B cell (primary cell): Measurements from ENCODE around the gene RRM1. TPM values are rescaled to one million over a fixed set of nuclear protein-coding genes. Genes with fewer than 3 reads are reported as not detected.

Source experiments
- ATAC-seq: fragments of 200-7000 bp; cut with Tn5 transposase; one replicate; pipeline ENCODE4 v1.10.0; 2021; ENCODE audit warnings: low read depth, mild to moderate bottlenecking, moderate number of reproducible peaks, moderate library complexity
- CTCF ChIA-PET: fragments of 350-600 bp; sonication (Branson Sonifier 250); formaldehyde crosslinking; loops from one replicate; lab custom pipeline; 2021; ENCODE audit warnings: antibody characterized with exemption, inconsistent platforms; lab: Charles Lee
- POLR2A ChIA-PET: fragments of 350-600 bp; sonication (Branson Sonifier 250); formaldehyde crosslinking; loops from one replicate; lab custom pipeline; 2021; ENCODE audit warnings: antibody characterized with exemption; lab: Charles Lee
- DNase-seq: peaks from one replicate; pipeline ENCODE4 v3.0.0; 2013
- H2AFZ ChIP-seq: 2 replicates; pipeline ENCODE4 v1.6.1; 2012; ENCODE audit warnings: mild to moderate bottlenecking, low read depth, low read length; ENCODE audit not compliant: insufficient read depth, poor library complexity, severe bottlenecking
- H3K27ac ChIP-seq, 2 donors: 1 replicate in 1 of 2; 2 replicates in 1 of 2; pipeline ENCODE4 v1.5.1; 2012 to 2013; ENCODE audit warnings: low read length in 2 of 2, mild to moderate bottlenecking in 2 of 2, moderate library complexity in 1 of 2
- H3K27me3 ChIP-seq, 4 experiments: fragments of 200-600 bp in 1 of 4; sonication (generic) in 1 of 4; replicated peaks in 1 of 4; 1 replicate in 2 of 4; 2 replicates in 2 of 4; pipeline versions ENCODE4 v1.6.1 to v1.7.0; 2013 to 2016; ENCODE audit warnings: low read length in 3 of 4, mild to moderate bottlenecking in 2 of 4, mixed read lengths in 1 of 4, moderate library complexity in 1 of 4; ENCODE audit not compliant: insufficient read depth in 4 of 4, control insufficient read depth in 3 of 4; ENCODE audit errors: control extremely low read depth in 1 of 4
- H3K36me3 ChIP-seq, 2 experiments: replicated peaks in 1 of 2; 1 replicate in 1 of 2; 2 replicates in 1 of 2; pipeline versions ENCODE4 v1.6.1 to v1.7.1; 2013; ENCODE audit warnings: low read length in 1 of 2; ENCODE audit not compliant: insufficient read depth in 2 of 2, control insufficient read depth in 1 of 2; ENCODE audit errors: control extremely low read depth in 1 of 2, extremely low read depth in 1 of 2
- H3K4me1 ChIP-seq, 2 donors: fragments of 200-600 bp in 1 of 2; sonication (generic) in 1 of 2; 1 replicate in 1 of 2; 2 replicates in 1 of 2; pipeline versions ENCODE4 v1.5.1 to v1.6.1; 2013 to 2017; ENCODE audit warnings: low read length in 2 of 2; ENCODE audit not compliant: control insufficient read depth in 2 of 2, insufficient read depth in 2 of 2
- H3K4me2 ChIP-seq: replicated peaks from 2 replicates; pipeline ENCODE3; 2012; ENCODE audit warnings: mild to moderate bottlenecking, low read depth, low read length; ENCODE audit not compliant: poor library complexity, severe bottlenecking
- H3K4me3 ChIP-seq, 5 experiments: fragments of 200-600 bp in 1 of 5; sonication (generic) in 1 of 5; 1 replicate in 3 of 5; 2 replicates in 2 of 5; pipeline versions ENCODE4 v1.5.1 to v1.7.0; 2011 to 2016; ENCODE audit warnings: low read length in 4 of 5, mild to moderate bottlenecking in 4 of 5, low read depth in 2 of 5, control low read depth in 1 of 5, moderate library complexity in 1 of 5; ENCODE audit not compliant: insufficient read depth in 1 of 5; ENCODE audit errors: control extremely low read depth in 1 of 5, extremely low read depth in 1 of 5
- H3K79me2 ChIP-seq: fragments of 200-600 bp; sonication (generic); one replicate; pipeline ENCODE4 v1.6.0; 2016; ENCODE audit warnings: low read length; ENCODE audit not compliant: control insufficient read depth, insufficient read depth
- H3K9ac ChIP-seq: fragments of 200-600 bp; sonication (generic); 2 replicates; pipeline ENCODE4 v1.6.1; 2017; ENCODE audit warnings: mild to moderate bottlenecking, low read length, moderate library complexity
- H3K9me3 ChIP-seq, 3 donors: one replicate each; pipeline versions ENCODE4 v1.6.1 to v1.7.1; 2013; ENCODE audit warnings: low read length in 2 of 3; ENCODE audit not compliant: control insufficient read depth in 2 of 3, insufficient read depth in 1 of 3; ENCODE audit errors: control extremely low read depth in 1 of 3
- H4K20me1 ChIP-seq: 2 replicates; pipeline ENCODE4 v1.6.0; 2012; ENCODE audit warnings: mild to moderate bottlenecking, low read length; ENCODE audit not compliant: insufficient read depth, control insufficient read depth, poor library complexity, severe bottlenecking
- H3K27ac Mint-ChIP-seq: one replicate; pipeline ENCODE4 v1.8.0; 2021; ENCODE audit warnings: mixed read lengths
- H3K27me3 Mint-ChIP-seq: one replicate; pipeline ENCODE4 v1.8.0; 2021; ENCODE audit warnings: mixed read lengths
- H3K4me1 Mint-ChIP-seq: one replicate; pipeline ENCODE4 v1.8.0; 2021; ENCODE audit warnings: mixed read lengths
- H3K4me3 Mint-ChIP-seq: one replicate; pipeline ENCODE4 v1.8.0; 2021; ENCODE audit warnings: mixed read lengths
- H3K9me3 Mint-ChIP-seq: one replicate; pipeline ENCODE4 v1.8.0; 2022; ENCODE audit warnings: mixed read lengths; ENCODE audit not compliant: insufficient read depth
- EZH2 ChIP-seq: IDR thresholded peaks from 2 replicates; pipeline ENCODE4 v1.6.1; 2012; ENCODE audit warnings: borderline replicate concordance, low read depth, mild to moderate bottlenecking, moderate library complexity, low read length; ENCODE audit not compliant: insufficient read depth, poor library complexity, severe bottlenecking
- WGBS: methylation state at CpG from one replicate; pipeline ENCODE4 v1.1.5; 2013; ENCODE audit warnings: missing lambda C conversion rate; ENCODE audit not compliant: insufficient coverage; 5-methylcytosine and 5-hydroxymethylcytosine counted together
- intact Hi-C: fragments of 100-400 bp; cut with micrococcal nuclease; formaldehyde crosslinking; loops from one replicate; pipeline ENCODE4 v1.10.0; 2022
- polyA plus RNA-seq: library from polyadenylated mRNA; depleted of rRNA; stranded (reverse); fragments of >200 nt; gene quantifications from 2 replicates; pipeline ENCODE4 v1.2.3, GENCODE V29; 2012
- total RNA-seq, 2 donors: library from RNA; stranded (reverse); fragments of 120-200 nt in 1 of 2; gene quantifications; 1 replicate in 1 of 2; 2 replicates in 1 of 2; pipeline versions ENCODE4 v1.2.3 to v1.2.4, GENCODE V29; 2013 to 2022
- TF ChIP-seq, protein P1 (sequence below): fragments of 200-600 bp; IDR thresholded peaks from one replicate; pipeline ENCODE4 v1.8.0; 2022; ENCODE audit warnings: antibody characterized with exemption, mild to moderate bottlenecking

The RRM1 gene
- total and polyA plus RNA-seq, 2 donors (not counting 1 experiment from before 2014, with no cell fraction given), result 6.0 to 24.5 TPM

GRCh38 chr11:4146772-4147098 lies 52.1 kb downstream of the RRM1 start:
- POLR2A ChIA-PET, result no interaction called here
- H3K4me1 Mint-ChIP-seq, result no peaks in the 10 kb centered on the region
- no peak overlapping the region for H3K4me3 Mint-ChIP-seq
- H3K4me3 ChIP-seq, result no peak overlapping the region
- H3K36me3 ChIP-seq, result no peaks in the 10 kb centered on the region
- no peak overlapping the region for H3K4me2 ChIP-seq
- no peaks in the 10 kb centered on the region for H4K20me1 ChIP-seq
- no peak overlapping the region for H2AFZ ChIP-seq
- TF ChIP-seq, protein P1, sequence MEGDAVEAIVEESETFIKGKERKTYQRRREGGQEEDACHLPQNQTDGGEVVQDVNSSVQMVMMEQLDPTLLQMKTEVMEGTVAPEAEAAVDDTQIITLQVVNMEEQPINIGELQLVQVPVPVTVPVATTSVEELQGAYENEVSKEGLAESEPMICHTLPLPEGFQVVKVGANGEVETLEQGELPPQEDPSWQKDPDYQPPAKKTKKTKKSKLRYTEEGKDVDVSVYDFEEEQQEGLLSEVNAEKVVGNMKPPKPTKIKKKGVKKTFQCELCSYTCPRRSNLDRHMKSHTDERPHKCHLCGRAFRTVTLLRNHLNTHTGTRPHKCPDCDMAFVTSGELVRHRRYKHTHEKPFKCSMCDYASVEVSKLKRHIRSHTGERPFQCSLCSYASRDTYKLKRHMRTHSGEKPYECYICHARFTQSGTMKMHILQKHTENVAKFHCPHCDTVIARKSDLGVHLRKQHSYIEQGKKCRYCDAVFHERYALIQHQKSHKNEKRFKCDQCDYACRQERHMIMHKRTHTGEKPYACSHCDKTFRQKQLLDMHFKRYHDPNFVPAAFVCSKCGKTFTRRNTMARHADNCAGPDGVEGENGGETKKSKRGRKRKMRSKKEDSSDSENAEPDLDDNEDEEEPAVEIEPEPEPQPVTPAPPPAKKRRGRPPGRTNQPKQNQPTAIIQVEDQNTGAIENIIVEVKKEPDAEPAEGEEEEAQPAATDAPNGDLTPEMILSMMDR, result no peak
- TF ChIP-seq EZH2, result no peak
- H3K4me1 ChIP-seq, result no peaks in the 10 kb centered on the region
- CTCF ChIA-PET, result no interaction called here
- H3K79me2 ChIP-seq, result no peaks in the 10 kb centered on the region
- no peak overlapping the region for H3K27ac ChIP-seq
- H3K9ac ChIP-seq, result no peak overlapping the region
- WGBS, result 97% methylated on average over 5 of the region's 7 CpGs
- no peaks in the 10 kb centered on the region for H3K9me3 ChIP-seq
- ATAC-seq, result no peak
- no peaks in the 10 kb centered on the region for H3K27me3 Mint-ChIP-seq
- no peaks in the 10 kb centered on the region for H3K27me3 ChIP-seq
- H3K27ac Mint-ChIP-seq, result no peak overlapping the region
- intact Hi-C loops, result no loop called here
- DNase-seq, result no peak
- no peaks in the 10 kb centered on the region for H3K9me3 Mint-ChIP-seq

DNA sequence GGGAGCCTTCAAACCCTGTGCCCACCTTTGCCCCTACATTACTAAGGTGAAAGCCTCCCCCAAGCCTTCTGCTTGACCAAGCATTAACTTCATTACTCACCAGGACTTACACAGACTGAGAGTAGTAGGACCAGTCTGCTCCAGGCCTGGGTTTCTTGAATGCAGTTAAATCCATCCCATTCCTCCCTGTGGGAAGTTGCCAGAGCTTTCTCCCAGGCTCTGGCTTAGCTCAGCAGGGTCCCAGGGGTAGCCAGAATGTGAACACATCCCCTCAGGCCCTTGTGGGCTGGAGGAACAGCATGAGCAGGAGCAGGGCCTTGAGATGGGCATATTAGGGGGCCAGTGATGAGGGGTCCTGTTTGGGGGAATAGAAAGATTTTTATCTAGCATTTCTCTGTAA lies 59.9 kb downstream of the RRM1 start:
- H3K4me1 ChIP-seq, result no peaks in the 10 kb centered on the region
- H3K27ac ChIP-seq, result no peak overlapping the region
- H4K20me1 ChIP-seq, result no peaks in the 10 kb centered on the region
- no peaks in the 10 kb centered on the region for H3K79me2 ChIP-seq
- Mint-ChIP-seq H3K4me1 (no peaks in the 10 kb centered on the region), H3K4me3 (no peak overlapping the region), H3K27ac (no peak overlapping the region), H3K9me3 (no peaks in the 10 kb centered on the region), H3K27me3 (no peaks in the 10 kb centered on the region)
- H2AFZ ChIP-seq, result no peak overlapping the region
- CTCF ChIA-PET, result no interaction called here
- POLR2A ChIA-PET, result no interaction called here
- H3K9me3 ChIP-seq, result no peaks in the 10 kb centered on the region
- no peak for ATAC-seq
- H3K36me3 ChIP-seq, result no peaks in the 10 kb centered on the region
- DNase-seq, result no peak
- no peak overlapping the region for H3K9ac ChIP-seq
- H3K4me2 ChIP-seq, result no peak overlapping the region
- intact Hi-C loops, result no loop called here
- no peaks in the 10 kb centered on the region for H3K27me3 ChIP-seq
- no peak overlapping the region for H3K4me3 ChIP-seq
- TF ChIP-seq, protein P1, result no peak
- no peak for TF ChIP-seq EZH2
